OCI-LY7 (cell line): ENCODE measurements around the gene SPNS2. TPM values are rescaled to one million over a fixed set of nuclear protein-coding genes. Genes with fewer than 3 reads are reported as not detected.

Experiments
- BruUV-seq: library from RNA; stranded (reverse); fragments of 400-500 nt; replicated peaks from 2 replicates; lab custom pipeline; 2021; lab: Mats Ljungman, UMichigan
- CTCF ChIA-PET: fragments of 300-600 bp; sonication (Branson Sonifier 250); formaldehyde crosslinking; loops from one replicate; lab custom pipeline; 2022; ENCODE audit warnings: antibody characterized with exemption; ENCODE audit not compliant: unreplicated experiment; lab: Charles Lee
- POLR2A ChIA-PET: fragments of 300-600 bp; sonication (Branson Sonifier 250); formaldehyde crosslinking; loops from one replicate; lab custom pipeline; 2022; ENCODE audit warnings: antibody characterized with exemption; lab: Charles Lee
- DNase-seq: peaks from one replicate; pipeline ENCODE4 v3.0.0-alpha.2; 2015; ENCODE audit warnings: low spot score
- H2AFZ ChIP-seq: fragments of 200-600 bp; sonication (generic), shearing (Covaris generic); 2 replicates; pipeline ENCODE4 v1.6.1; 2014; ENCODE audit warnings: mild to moderate bottlenecking, antibody characterized with exemption, low read length, moderate library complexity
- H3K27ac ChIP-seq: fragments of 200-600 bp; sonication (generic); 2 replicates; pipeline ENCODE4 v1.5.1; 2014; ENCODE audit warnings: mixed run types, low read depth, mild to moderate bottlenecking, moderate library complexity, low read length, inconsistent platforms; ENCODE audit not compliant: poor library complexity, severe bottlenecking
- H3K36me3 ChIP-seq: fragments of 200-600 bp; sonication (generic); 2 replicates; pipeline ENCODE4 v1.6.1; 2014; ENCODE audit warnings: mild to moderate bottlenecking, antibody characterized with exemption, low read length, moderate library complexity, mixed read lengths; ENCODE audit not compliant: insufficient read depth
- H3K4me1 ChIP-seq: fragments of 200-600 bp; sonication (generic); 2 replicates; pipeline ENCODE4 v1.5.1; 2014; ENCODE audit warnings: mild to moderate bottlenecking, low read length; ENCODE audit not compliant: insufficient read depth, poor library complexity, severe bottlenecking
- H3K4me2 ChIP-seq: fragments of 200-600 bp; sonication (generic); 2 replicates; pipeline ENCODE4 v1.6.1; 2014; ENCODE audit warnings: mild to moderate bottlenecking, low read length
- H3K4me3 ChIP-seq: fragments of 200-600 bp; sonication (generic); 2 replicates; pipeline ENCODE4 v1.5.1; 2014; ENCODE audit warnings: mild to moderate bottlenecking, low read depth, low read length; ENCODE audit not compliant: poor library complexity, severe bottlenecking
- H3K79me2 ChIP-seq: fragments of 200-600 bp; sonication (generic); 2 replicates; pipeline ENCODE4 v1.6.1; 2016; ENCODE audit warnings: low read depth, mild to moderate bottlenecking, low read length, moderate library complexity, mixed read lengths; ENCODE audit not compliant: insufficient read depth
- H3K9me2 ChIP-seq: fragments of 200-600 bp; sonication (generic); 2 replicates; pipeline ENCODE4 v1.6.1; 2016; ENCODE audit warnings: mild to moderate bottlenecking, low read length, mixed read lengths; ENCODE audit not compliant: insufficient read depth
- H3K9me3 ChIP-seq: fragments of 200-600 bp; sonication (generic); 2 replicates; pipeline ENCODE4 v1.6.1; 2014; ENCODE audit warnings: mild to moderate bottlenecking, mixed run types, low read length, mixed read lengths
- H4K20me1 ChIP-seq: fragments of 200-600 bp; sonication (generic); 2 replicates; pipeline ENCODE4 v1.6.1; 2014; ENCODE audit warnings: mild to moderate bottlenecking, antibody characterized with exemption, low read length, moderate library complexity, mixed read lengths; ENCODE audit not compliant: insufficient read depth
- CTCF ChIP-seq: fragments of 200-600 bp; sonication (generic); conservative IDR thresholded peaks from 2 replicates; pipeline ENCODE4 v1.5.1; 2014; ENCODE audit warnings: mild to moderate bottlenecking, antibody characterized with exemption, low read length, moderate library complexity, mixed read lengths
- EZH2phosphoT487 ChIP-seq: fragments of 200-600 bp; sonication (generic); IDR thresholded peaks from 2 replicates; pipeline ENCODE4 v1.6.1; 2018; ENCODE audit warnings: low read depth, borderline replicate concordance, mild to moderate bottlenecking, mixed run types, antibody characterized with exemption, low read length, moderate library complexity, mixed read lengths
- intact Hi-C: fragments of 100-400 bp; cut with micrococcal nuclease; formaldehyde crosslinking; loops from one replicate; pipeline ENCODE4 v1.10.0; 2022; ENCODE audit not compliant: unreplicated experiment
- total RNA-seq, 2 experiments: library from RNA; depleted of rRNA in 1 of 2; stranded (reverse); fragments of >200 nt in 1 of 2; shearing (Covaris generic) in 1 of 2; gene quantifications; 2 replicates each; pipeline ENCODE4 v1.2.3, GENCODE V29; 2014 to 2022

Gene SPNS2
- total RNA-seq, 2 experiments from 2014 or later = 1.6 to 5.4 TPM

GRCh38 chr17:4530799-4531730, 32.4 kb downstream of the SPNS2 start:
- H3K9me2 ChIP-seq = no peaks in the 10 kb centered on the region
- DNase-seq = no peak
- H3K79me2 ChIP-seq = no peaks in the 10 kb centered on the region
- H3K27ac ChIP-seq = no peak overlapping the region
- no peaks in the 10 kb centered on the region for H3K36me3 ChIP-seq
- intact Hi-C loops = no loop called here
- H3K4me2 ChIP-seq = no peak overlapping the region
- no peaks in the 10 kb centered on the region for H4K20me1 ChIP-seq
- POLR2A ChIA-PET = interaction anchor here (0.6 kb wide), 1 partner anchor 14 kb away, joined by 4 read pairs; no protein-coding TSS in a partner anchor
- peaks cover 7% of the 10 kb centered on the region for H3K4me1 ChIP-seq
- no TSS peak for BruUV-seq
- H2AFZ ChIP-seq = no peak overlapping the region
- no peaks in the 10 kb centered on the region for H3K9me3 ChIP-seq
- CTCF ChIA-PET = no interaction called here
- H3K4me3 ChIP-seq = no peak overlapping the region
- TF ChIP-seq EZH2phosphoT487 (no peak), CTCF (no peak)

GRCh38 chr17:4531988-4532736, 33.5 kb downstream of the SPNS2 start:
- H3K9me3 ChIP-seq = no peaks in the 10 kb centered on the region
- no peaks in the 10 kb centered on the region for H3K79me2 ChIP-seq
- no peak for DNase-seq
- ChIA-PET POLR2A (no interaction called here), CTCF (no interaction called here)
- H2AFZ ChIP-seq = no peak overlapping the region
- no peak for TF ChIP-seq EZH2phosphoT487
- no peak for TF ChIP-seq CTCF
- H3K4me2 ChIP-seq = no peak overlapping the region
- no TSS peak for BruUV-seq
- no peaks in the 10 kb centered on the region for H3K9me2 ChIP-seq
- no peak overlapping the region for H3K4me3 ChIP-seq
- H3K4me1 ChIP-seq = peaks cover 7% of the 10 kb centered on the region
- H3K27ac ChIP-seq = no peak overlapping the region
- intact Hi-C loops = no loop called here
- peaks cover 7% of the 10 kb centered on the region for H3K36me3 ChIP-seq
- H4K20me1 ChIP-seq = no peaks in the 10 kb centered on the region
